Esophagus muscularis mucosa (tissue), 3 donors: ENCODE data around the gene HSPA1B.
A peak's percentile ranks its signal among the peaks of the same experiment; 100 is the strongest.

Source experiments
- CTCF ChIP-seq, 3 experiments: fragments of 200-600 bp in 2 of 3; fragments of 450-650 bp in 1 of 3; sonication (generic) in 2 of 3; IDR thresholded peaks; one replicate each; pipeline ENCODE4 v1.5.1; 2017 to 2019; ENCODE audit warnings: antibody characterized with exemption in 3 of 3, mild to moderate bottlenecking in 2 of 3, moderate library complexity in 1 of 3
- POLR2A ChIP-seq: fragments of 450-650 bp; IDR thresholded peaks from one replicate; pipeline ENCODE4 v1.6.1; 2017; ENCODE audit warnings: antibody characterized with exemption, moderate library complexity, mild to moderate bottlenecking, low read depth

- TF ChIP-seq POLR2A, result no peak
- TF ChIP-seq CTCF (IDR thresholded peaks at IDR 0.05), result peak; percentile 34 to 54 (median 41)
Measured at GRCh38 chr6:31829633-31830283, 2.2 kb downstream of the HSPA1B start.
